GM19239 (cell line): Measurements from ENCODE around the gene PAQR9.

Experiments used
- DNase-seq: peaks from one replicate; pipeline ENCODE4 v3.0.0; 2011; ENCODE audit warnings: low spot score; ENCODE audit not compliant: insufficient read length
- FAIRE-seq: peaks from 2 replicates; lab custom pipeline; 2011; peaks lifted over from hg19 to GRCh38; lab: Jason Lieb, UNC

The PAQR9 gene

DNA sequence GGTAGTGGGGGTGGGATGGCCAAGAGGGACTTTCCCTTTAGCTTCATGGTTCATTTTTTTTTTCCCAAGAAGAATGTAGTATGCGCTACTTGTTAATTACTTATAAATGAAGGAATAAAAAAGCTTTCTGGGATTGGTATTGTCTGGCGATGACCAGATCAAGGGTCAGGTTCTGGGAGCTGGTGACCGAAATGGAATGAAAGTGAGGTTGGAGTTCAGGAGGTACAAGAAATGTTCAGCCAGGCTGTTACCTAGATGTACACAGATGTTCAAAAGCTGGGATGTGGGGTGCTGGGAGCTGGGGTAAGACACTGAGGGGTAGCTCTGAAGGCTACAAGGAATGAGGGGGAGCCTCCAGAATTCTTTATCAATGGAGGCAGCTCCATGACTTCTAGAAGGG is 20.8 kb upstream of the PAQR9 start:
- DNase-seq (no peak), FAIRE-seq (no peak)

DNA sequence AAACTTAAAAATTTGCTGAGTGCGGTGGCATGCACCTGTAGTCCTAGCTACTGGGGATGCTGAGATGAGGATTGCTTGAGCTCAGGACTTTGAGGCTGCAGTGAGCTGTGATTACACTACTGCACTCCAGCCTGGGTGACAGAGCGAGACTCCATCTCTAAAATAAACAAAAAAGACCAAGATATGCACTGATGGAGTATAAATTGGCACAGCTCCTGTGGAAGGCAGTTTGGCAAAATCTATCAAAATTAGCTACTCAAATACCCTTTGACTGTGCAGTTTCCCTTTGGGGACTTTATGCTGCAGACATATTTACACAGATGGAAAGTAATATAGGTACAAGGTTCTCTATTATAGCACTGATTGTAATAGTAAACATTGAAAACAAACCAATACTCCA is 19.8 kb upstream of the PAQR9 start:
- no peak for DNase-seq
- no peak for FAIRE-seq

- DNase-seq: no peak
- FAIRE-seq: no peak
Observed at GRCh38 chr3:142982038-142982773, 18.7 kb upstream of the PAQR9 start.

DNA sequence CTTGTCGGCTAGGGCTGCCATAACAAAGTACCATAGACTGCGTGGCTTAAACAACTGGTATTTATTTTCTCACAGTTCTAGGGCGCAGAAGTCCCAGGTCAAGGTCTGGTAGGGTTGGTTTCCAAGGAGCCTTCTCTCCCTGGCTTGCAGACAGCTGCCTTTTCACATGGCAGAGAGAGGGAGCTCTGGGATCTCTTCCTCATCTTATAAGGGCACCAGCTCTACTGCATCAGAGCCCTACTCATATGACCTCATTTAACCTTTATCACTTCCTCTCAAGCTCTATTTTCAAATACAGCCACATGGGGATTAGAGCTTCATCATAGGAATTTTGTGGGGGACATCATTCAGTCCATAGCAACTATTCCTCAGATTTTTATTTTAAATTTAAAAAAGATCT is 17.6 kb upstream of the PAQR9 start:
- FAIRE-seq: no peak
- no peak for DNase-seq

- no peak for DNase-seq
- no peak for FAIRE-seq
Observed at GRCh38 chr3:142977399-142977728, 13.9 kb upstream of the PAQR9 start.

DNA sequence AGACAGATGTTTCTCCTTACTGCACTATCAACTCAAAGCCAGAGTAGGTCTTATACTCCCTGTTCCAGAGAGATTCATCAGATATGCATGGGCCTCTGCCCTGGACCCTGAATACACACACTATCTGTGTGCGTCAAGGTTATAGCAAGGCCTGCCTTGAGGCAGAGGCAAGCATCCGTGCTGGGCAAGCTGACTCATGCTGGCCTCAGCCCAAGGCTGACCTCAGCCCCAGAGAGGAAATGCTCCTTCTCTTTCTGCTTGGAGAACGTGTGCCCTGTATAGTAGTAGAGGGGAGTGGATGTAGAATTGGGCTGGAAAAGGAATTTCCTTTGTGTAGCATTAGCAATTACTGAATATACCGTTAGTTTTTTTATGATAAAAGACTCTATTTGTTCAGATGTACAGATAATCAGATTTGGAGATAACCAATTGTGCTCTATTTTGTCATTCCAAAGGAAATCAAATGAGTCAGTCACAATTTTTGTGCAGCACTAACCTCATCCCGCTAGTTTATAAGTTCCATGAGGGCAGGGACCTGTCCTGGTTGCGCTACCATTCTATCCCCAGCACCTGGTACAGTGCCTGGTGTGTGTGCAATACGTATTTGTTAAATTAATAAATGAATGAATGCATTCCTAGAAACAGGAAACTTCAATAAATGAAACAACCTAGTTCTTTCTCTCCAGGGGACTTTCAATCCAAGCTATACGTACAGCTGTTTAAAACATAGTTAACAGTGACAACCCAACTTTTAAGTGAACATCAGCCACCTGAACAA is 13.3 kb upstream of the PAQR9 start:
- FAIRE-seq: no peak
- no peak for DNase-seq

DNA sequence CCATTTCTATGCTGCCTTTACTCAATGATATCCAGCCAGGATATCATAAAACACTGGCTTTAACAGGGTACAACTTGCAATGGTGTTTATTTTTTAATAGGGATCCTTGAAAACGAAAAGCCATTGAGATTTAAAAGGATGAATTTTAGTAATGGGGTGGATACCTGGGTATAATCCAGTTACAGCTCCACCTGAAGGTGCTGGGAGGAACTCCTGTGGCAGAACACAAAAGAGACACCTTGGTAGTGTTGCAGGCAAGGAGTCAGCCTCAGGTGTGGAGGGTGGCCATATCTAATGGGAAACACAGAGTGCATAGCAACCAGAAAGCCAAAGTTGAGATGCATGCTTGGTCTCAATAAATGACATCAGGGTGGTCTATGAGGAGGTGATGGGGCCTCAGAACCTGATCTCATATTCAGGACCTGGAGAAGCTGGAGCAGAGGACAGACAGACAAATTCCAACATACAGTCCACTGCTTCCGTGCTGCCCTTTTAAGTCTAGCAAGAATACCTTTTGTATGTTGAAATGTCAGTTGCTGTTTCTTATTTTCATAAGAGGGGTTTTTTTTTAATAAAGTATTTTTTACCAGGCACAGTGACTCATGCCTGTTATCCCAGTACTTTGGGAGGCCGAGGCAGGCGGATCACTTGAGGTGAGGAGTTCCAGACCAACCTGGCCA is 12.0 kb upstream of the PAQR9 start:
- FAIRE-seq (no peak), DNase-seq (no peak)

DNA sequence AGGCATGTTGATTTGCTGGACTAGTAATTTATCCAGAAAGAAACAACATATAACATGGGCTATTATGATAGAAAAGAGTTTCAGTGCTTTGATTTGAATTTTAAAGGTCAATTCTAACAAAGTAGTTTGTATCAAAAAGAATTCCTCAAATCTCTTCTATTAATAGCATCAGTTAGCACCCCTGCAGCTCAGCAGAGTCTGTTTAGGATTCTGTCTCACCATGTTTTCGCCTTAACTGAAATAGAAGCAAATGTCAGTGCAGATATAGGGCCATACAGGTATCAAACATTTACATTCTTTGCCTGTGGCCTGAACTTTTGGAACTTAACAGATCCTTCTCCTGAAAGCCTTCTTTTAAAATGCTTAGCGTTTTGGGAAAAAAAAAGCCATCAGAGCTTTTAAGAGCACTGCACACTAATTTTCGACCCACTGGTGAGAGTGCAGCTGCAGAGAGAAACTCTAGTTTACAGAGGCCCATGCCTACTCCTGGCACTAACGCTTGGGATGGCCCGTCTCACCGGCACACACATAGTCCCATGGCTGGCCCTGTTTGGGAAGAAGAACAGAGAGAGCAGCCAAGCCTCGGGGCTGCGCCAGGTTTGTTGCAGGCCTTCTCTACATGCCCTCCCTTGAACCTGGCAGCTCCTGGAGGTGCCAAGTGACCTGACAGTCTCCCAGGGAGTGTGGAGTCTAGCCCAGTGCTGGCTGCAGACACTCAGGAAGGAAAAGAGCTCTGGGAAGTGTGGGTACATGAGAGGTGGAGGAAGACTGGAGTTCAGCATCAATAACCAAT is 9.9 kb upstream of the PAQR9 start:
- no peak for FAIRE-seq

DNA sequence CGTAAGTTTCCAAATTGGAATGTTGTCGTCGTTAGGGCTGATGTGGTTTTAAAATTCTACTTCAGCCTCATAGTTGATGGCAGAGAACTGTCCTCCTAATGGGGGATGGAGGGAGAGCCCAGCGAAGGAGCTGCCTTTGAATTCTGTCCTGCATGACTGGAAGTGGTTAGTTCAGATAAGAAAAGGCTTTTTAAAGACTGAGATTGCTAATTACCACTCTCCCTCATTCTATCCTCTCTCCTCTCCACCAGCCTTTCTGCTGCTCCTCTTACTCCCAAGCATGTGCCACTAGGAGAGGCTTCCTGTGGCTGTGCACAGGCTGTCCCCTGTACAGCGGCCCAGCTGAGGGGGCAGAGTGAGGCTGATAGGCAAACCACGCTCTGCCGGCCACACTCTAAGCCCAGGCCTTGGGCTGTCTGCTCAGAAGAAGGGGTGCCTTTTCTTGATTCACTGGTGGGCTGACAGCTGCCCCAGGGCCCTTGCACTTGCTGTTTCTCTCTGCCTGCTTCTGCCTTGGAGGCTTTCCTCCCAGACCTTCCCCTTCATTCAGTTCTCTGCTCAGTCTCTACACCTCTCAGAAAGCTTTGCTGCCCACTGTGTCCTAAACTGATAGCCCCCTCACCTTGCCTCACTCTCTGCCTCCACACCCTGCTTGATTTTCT is 8.7 kb upstream of the PAQR9 start:
- DNase-seq (no peak), FAIRE-seq (no peak)

More for the DNA sequence above, 9.9 kb upstream of the PAQR9 start:
- DNase-seq: no peak

DNA sequence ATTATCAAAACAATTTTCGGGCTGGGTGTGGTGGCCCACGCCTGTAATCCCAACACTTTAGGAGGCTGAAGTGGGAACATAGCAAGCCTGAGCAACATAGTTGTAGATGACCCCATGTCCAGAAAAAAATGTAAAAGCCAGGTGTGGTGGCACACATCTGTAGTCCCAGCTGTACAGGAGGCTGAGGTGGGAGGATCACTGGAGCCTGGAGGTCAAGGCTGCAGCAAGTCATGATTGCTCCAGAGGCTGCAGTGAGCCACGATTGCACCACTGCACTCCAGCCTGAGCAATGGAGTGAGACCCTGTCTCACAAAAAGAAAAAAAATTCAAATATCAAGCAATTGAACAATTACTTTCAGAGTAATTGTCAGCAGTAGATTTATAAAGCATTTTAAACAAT is 8.0 kb upstream of the PAQR9 start:
- FAIRE-seq (no peak), DNase-seq (no peak)

- no peak for FAIRE-seq
- no peak for DNase-seq
Observed at GRCh38 chr3:142968319-142969025, 5.0 kb upstream of the PAQR9 start.

DNA sequence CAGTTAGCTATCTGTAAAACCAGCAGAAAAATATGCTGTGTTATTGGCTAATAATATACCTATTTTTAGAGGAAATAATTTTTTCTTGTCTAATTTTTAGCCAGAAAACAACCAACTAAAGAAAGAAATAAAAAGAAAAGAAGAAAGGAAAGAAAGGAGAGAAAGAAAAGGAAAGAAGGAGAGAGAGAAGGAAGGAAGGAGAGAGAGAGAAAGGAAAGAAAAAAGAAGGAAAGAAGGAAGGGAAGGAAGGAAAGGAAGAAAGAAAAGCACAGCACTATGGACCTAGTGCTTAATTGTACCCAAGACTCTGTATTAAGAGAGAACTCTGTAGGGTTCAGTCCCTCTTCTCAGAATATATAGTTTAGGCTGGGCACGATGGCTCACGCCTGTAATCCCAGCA is 3.3 kb upstream of the PAQR9 start:
- FAIRE-seq (no peak), DNase-seq (no peak)

GRCh38 chr3:142965581-142965980 is 2.1 kb upstream of the PAQR9 start:
- DNase-seq: no peak
- FAIRE-seq: no peak

- FAIRE-seq (no peak), DNase-seq (no peak)
Observed at GRCh38 chr3:142963234-142963515, 299 bp downstream of the PAQR9 start.

DNA sequence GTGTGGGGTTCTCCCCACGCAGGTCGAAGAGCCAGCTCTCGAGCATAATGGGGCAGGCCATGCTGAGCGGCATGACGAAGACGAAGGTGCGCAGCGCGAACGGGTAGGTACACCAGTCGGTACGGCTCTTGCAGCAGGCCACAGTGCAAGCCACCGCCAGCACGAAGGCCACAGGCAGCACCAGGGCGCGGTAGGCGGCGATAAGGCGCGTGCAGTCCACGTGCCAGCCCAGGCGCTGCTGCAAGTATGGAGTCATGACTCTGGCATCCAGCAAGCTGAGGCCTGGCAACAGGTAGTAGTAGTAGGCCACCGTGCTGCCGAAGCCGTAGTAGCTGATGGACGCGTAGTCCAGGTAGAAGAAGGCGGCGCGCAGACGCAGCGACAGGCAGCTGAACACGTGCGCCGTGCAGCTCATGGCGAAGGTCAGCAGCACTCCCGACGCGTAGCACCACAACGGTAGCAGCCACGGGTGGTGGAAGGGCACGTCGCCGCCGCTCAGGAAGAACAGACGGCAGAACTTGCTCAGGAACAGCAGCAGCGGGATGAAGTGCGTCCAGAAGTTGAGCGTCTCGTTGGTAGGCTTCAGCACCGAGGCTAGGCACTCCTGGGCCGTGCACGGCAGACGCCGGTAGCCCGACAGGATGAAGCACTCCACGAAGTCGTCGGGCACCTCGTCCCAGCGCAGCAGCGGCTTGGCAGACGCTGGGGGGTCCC is 797 bp downstream of the PAQR9 start:
- no peak for FAIRE-seq
- no peak for DNase-seq

- FAIRE-seq: no peak
- DNase-seq: no peak
Observed at GRCh38 chr3:142962175-142962519, 1.3 kb downstream of the PAQR9 start.

- DNase-seq: no peak
Observed at GRCh38 chr3:142961539-142961938, 1.9 kb downstream of the PAQR9 start.

GRCh38 chr3:142960322-142960850 is 3.1 kb downstream of the PAQR9 start:
- DNase-seq: no peak
- FAIRE-seq: no peak

More at GRCh38 chr3:142961539-142961938, 1.9 kb downstream of the PAQR9 start:
- FAIRE-seq: no peak

- no peak for DNase-seq
Observed at GRCh38 chr3:142958707-142959106, 4.8 kb downstream of the PAQR9 start.

More at GRCh38 chr3:142958707-142959106, 4.8 kb downstream of the PAQR9 start:
- no peak for FAIRE-seq
